SK-N-SH (cell line): ENCODE results near the gene MSI1.

Source experiments
- CTCF ChIP-seq: fragments of 200-600 bp; sonication (generic); IDR thresholded peaks from 2 replicates; pipeline ENCODE4 v1.6.1; 2017; ENCODE audit warnings: antibody characterized with exemption, mild to moderate bottlenecking, moderate library complexity
- EZH2phosphoT487 ChIP-seq: fragments of 200-600 bp; sonication (generic); IDR thresholded peaks from 2 replicates; pipeline ENCODE4 v1.6.1; 2017; ENCODE audit warnings: low read depth, mixed run types, mild to moderate bottlenecking, antibody characterized with exemption, moderate library complexity, borderline replicate concordance
- MEF2A ChIP-seq: IDR thresholded peaks from 2 replicates; pipeline ENCODE4 v1.4.0; 2012; ENCODE audit warnings: low read depth, borderline replicate concordance
- MXI1 ChIP-seq: IDR thresholded peaks from 2 replicates; pipeline ENCODE4 v1.6.1; 2012; ENCODE audit warnings: mild to moderate bottlenecking, low read depth, low read length, improper control_type of control experiment
- POLR2AphosphoS5 ChIP-seq: IDR thresholded peaks from 2 replicates; pipeline ENCODE4 v1.6.1; 2012; ENCODE audit warnings: low read depth, low read length
- RAD21 ChIP-seq: IDR thresholded peaks from 2 replicates; pipeline ENCODE4 v1.6.1; 2012; ENCODE audit warnings: mild to moderate bottlenecking, low read length
- REST ChIP-seq: IDR thresholded peaks from 2 replicates; pipeline ENCODE4 v1.6.1; 2012; ENCODE audit warnings: mild to moderate bottlenecking, low read depth, low read length, moderate library complexity
- RFX5 ChIP-seq: IDR thresholded peaks from 2 replicates; pipeline ENCODE4 v1.6.1; 2012; ENCODE audit warnings: mild to moderate bottlenecking, improper control_type of control experiment, low read length
- SIN3A ChIP-seq: IDR thresholded peaks from 2 replicates; pipeline ENCODE4 v1.6.1; 2012; ENCODE audit warnings: low read depth, mild to moderate bottlenecking, low read length, moderate library complexity, borderline replicate concordance
- SMC3 ChIP-seq: IDR thresholded peaks from 2 replicates; pipeline ENCODE4 v1.6.1; 2012; ENCODE audit warnings: low read depth, low read length, improper control_type of control experiment
- TAF1 ChIP-seq: IDR thresholded peaks from 2 replicates; pipeline ENCODE4 v1.6.1; 2012; ENCODE audit warnings: low read depth, mild to moderate bottlenecking, low read length, moderate library complexity, borderline replicate concordance
- TEAD4 ChIP-seq: IDR thresholded peaks from 2 replicates; pipeline ENCODE4 v1.4.0; 2012; ENCODE audit warnings: mild to moderate bottlenecking, borderline replicate concordance; ENCODE audit not compliant: insufficient read depth
- YY1 ChIP-seq: IDR thresholded peaks from 2 replicates; pipeline ENCODE4 v1.4.0; 2012; ENCODE audit warnings: low read depth, mild to moderate bottlenecking
- ZBTB33 ChIP-seq: IDR thresholded peaks from 2 replicates; pipeline ENCODE4 v1.4.0; 2012; ENCODE audit warnings: low read depth, borderline replicate concordance

GRCh38 chr12:120406553-120406952 is 37.6 kb upstream of the MSI1 start:
- TF ChIP-seq CTCF (no peak), REST (no peak), YY1 (no peak), SMC3 (no peak), EZH2phosphoT487 (no peak), RFX5 (no peak), POLR2AphosphoS5 (no peak), SIN3A (no peak), TEAD4 (no peak), MXI1 (no peak), RAD21 (no peak), ZBTB33 (no peak), TAF1 (no peak), MEF2A (no peak)
